CD8-positive, alpha-beta memory T cell (primary cell): Measurements from ENCODE around the gene NOP9. TPM values are rescaled to one million over a fixed set of nuclear protein-coding genes. Genes with fewer than 3 reads are reported as not detected.

Source experiments
- CTCF ChIA-PET: fragments of 350-600 bp; sonication (Branson Sonifier 250); formaldehyde crosslinking; loops from one replicate; lab custom pipeline; 2021; ENCODE audit warnings: antibody characterized with exemption; lab: Charles Lee
- POLR2A ChIA-PET: fragments of 350-600 bp; sonication (Branson Sonifier 250); formaldehyde crosslinking; loops from one replicate; lab custom pipeline; 2021; ENCODE audit warnings: antibody characterized with exemption; lab: Charles Lee
- DNase-seq, 5 donors: peaks; one replicate each; pipeline versions ENCODE4 v3.0.0 to v3.0.0-alpha.2; 2020 to 2022; ENCODE audit warnings: mixed read lengths in 1 of 5
- H3K27ac ChIP-seq: one replicate; pipeline ENCODE4 v1.7.0; 2013; ENCODE audit warnings: low read depth, mild to moderate bottlenecking, low read length, moderate library complexity
- H3K27me3 ChIP-seq: 2 replicates; pipeline ENCODE4 v1.7.0; 2013; ENCODE audit warnings: low read length, mild to moderate bottlenecking; ENCODE audit not compliant: insufficient read depth, poor library complexity, severe bottlenecking
- H3K36me3 ChIP-seq: 2 replicates; pipeline ENCODE4 v1.7.0; 2013; ENCODE audit warnings: mild to moderate bottlenecking, low read length, moderate library complexity; ENCODE audit not compliant: insufficient read depth
- H3K4me1 ChIP-seq: 2 replicates; pipeline ENCODE4 v1.7.0; 2013; ENCODE audit warnings: mild to moderate bottlenecking, low read length, moderate library complexity; ENCODE audit not compliant: insufficient read depth
- H3K4me3 ChIP-seq: 2 replicates; pipeline ENCODE4 v1.7.0; 2013; ENCODE audit warnings: mild to moderate bottlenecking, low read length
- H3K9me3 ChIP-seq: 2 replicates; pipeline ENCODE4 v1.7.0; 2013; ENCODE audit warnings: mild to moderate bottlenecking, low read length
- H3K27ac Mint-ChIP-seq, 8 donors: one replicate each; pipeline ENCODE4 v1.8.0; 2020 to 2021; ENCODE audit warnings: mixed read lengths in 8 of 8, mild to moderate bottlenecking in 6 of 8, inconsistent platforms in 3 of 8, moderate library complexity in 3 of 8
- H3K27me3 Mint-ChIP-seq, 2 donors: one replicate each; pipeline ENCODE4 v1.8.0; 2020 to 2021; ENCODE audit warnings: mixed read lengths in 2 of 2, mild to moderate bottlenecking in 1 of 2, moderate library complexity in 1 of 2
- H3K36me3 Mint-ChIP-seq, 3 donors: one replicate each; pipeline ENCODE4 v1.8.0; 2020 to 2021; ENCODE audit warnings: mixed read lengths in 3 of 3, inconsistent platforms in 1 of 3, mild to moderate bottlenecking in 1 of 3
- H3K4me1 Mint-ChIP-seq, 3 donors: one replicate each; pipeline ENCODE4 v1.8.0; 2020 to 2021; ENCODE audit warnings: mixed read lengths in 3 of 3, inconsistent platforms in 1 of 3, mild to moderate bottlenecking in 1 of 3
- H3K4me3 Mint-ChIP-seq, 7 donors: one replicate each; pipeline ENCODE4 v1.8.0; 2020 to 2021; ENCODE audit warnings: mixed read lengths in 7 of 7, mild to moderate bottlenecking in 6 of 7, moderate library complexity in 4 of 7, inconsistent platforms in 2 of 7
- H3K9me3 Mint-ChIP-seq, 5 donors: one replicate each; pipeline ENCODE4 v1.8.0; 2020 to 2022; ENCODE audit warnings: mixed read lengths in 5 of 5, mild to moderate bottlenecking in 3 of 5, moderate library complexity in 2 of 5, inconsistent platforms in 1 of 5
- polyA plus RNA-seq: library from polyadenylated mRNA; unstranded; fragments of 300-500 nt; fragmentation: Illumina TruSeq; gene quantifications from one replicate; pipeline ENCODE4 v1.2.3, GENCODE V29; 2021
- total RNA-seq, 2 experiments: library from RNA; stranded (reverse); gene quantifications; one replicate each; pipeline ENCODE4 v1.2.3, GENCODE V29; 2021

Gene NOP9
- total and polyA plus RNA-seq, 3 experiments from 2014 or later = 2.1 to 47.1 (median 44.1) TPM

DNA sequence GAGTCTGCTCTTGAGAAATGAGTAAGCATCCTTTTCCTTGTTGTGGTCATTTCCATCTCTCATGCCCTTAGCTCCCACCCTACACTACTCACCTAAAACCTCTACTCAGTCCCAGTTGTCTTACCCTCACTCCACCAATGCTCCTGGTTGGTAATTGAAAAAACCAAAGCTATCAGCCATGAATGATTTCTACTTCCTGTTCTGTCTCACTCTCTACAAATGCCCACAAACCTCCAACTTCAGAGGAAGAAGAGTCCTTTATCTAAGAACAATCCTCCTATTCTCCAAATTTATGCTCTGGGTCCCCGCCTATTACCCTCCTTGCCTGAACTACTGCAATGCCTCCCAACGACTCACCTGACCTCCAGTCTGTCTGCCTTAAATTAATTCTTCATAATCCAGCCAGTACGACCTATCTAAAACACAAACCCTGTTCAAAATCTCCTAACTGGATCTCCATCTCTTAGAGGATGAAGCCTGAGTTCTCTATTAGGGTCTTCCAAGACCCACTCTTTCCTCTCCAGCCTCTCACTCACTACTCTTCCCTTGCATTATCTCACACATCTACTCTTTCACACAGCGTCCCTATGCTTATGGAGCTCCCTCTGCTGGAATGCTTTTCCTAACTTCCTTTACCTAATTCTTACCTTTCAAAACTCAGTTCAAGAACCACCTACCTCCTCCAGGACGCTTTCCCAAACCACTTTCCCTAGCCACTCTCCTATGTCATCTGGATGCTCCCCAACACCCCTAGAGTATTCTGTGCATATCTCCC, 2.3 kb upstream of the NOP9 start:
- ChIA-PET CTCF (interaction anchor here (0.7 to 10.5 kb wide), 13 partner anchors 12 to 190 kb away, joined by 3 to 151 read pairs (median 6); partner anchors contain the start of genes ADCY4, CIDEB, LTB4R and LTB4R2), POLR2A (interaction anchor here (0.5 to 4.4 kb wide), 3 partner anchors 32 to 134 kb away, joined by 3 to 30 read pairs (median 4); partner anchors contain the start of gene TINF2)
- H3K4me1 Mint-ChIP-seq = peaks cover 41 to 57% (median 54%) of the 10 kb centered on the region in 3 donors
- Histone ChIP-seq H3K4me1 (peaks cover 47% of the 10 kb centered on the region), H3K9me3 (no peaks in the 10 kb centered on the region), H3K27me3 (no peaks in the 10 kb centered on the region), H3K36me3 (peaks cover 28% of the 10 kb centered on the region), H3K27ac (no peak overlapping the region), H3K4me3 (no peak overlapping the region)
- H3K9me3 Mint-ChIP-seq = no peaks in the 10 kb centered on the region
- H3K36me3 Mint-ChIP-seq = peaks cover 5 to 63% (median 13%) of the 10 kb centered on the region in 3 donors
- no peak for DNase-seq
- H3K27me3 Mint-ChIP-seq = no peaks in the 10 kb centered on the region
- H3K27ac Mint-ChIP-seq = peak overlapping the region in 7 of 8 donors; percentile 50 to 97 (median 86)
- peak overlapping the region in 1 of 7 donors; percentile 61 for H3K4me3 Mint-ChIP-seq

DNA sequence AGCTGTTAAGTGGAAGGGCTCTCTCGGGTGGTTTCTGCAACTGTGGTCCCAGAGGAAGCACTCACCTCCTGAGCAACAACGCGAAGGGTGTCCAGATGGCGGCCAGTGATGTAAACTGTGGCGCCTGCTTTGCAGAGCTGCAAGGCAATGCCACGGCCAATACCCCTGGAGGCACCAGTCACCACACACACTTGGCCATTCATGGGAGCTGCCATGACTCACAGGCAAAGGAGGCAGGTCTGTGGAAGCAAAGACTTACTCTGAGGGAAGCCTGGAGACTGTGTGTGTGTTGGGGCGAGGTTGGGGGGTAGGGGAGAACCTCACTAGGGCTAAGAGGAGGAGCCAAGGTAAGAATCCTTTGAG, 777 bp upstream of the NOP9 start:
- peak overlapping the region; percentile 89 to 97 (median 92) for H3K4me3 Mint-ChIP-seq
- no peaks in the 10 kb centered on the region for H3K27me3 Mint-ChIP-seq
- H3K36me3 Mint-ChIP-seq = peaks cover 10 to 70% (median 16%) of the 10 kb centered on the region in 3 donors
- peak overlapping the region in 7 of 8 donors; percentile 94 to 99 (median 96) for H3K27ac Mint-ChIP-seq
- H3K9me3 Mint-ChIP-seq = no peaks in the 10 kb centered on the region
- Histone ChIP-seq H3K4me3 (peak overlapping the region; percentile 83), H3K27me3 (no peaks in the 10 kb centered on the region), H3K36me3 (peaks cover 36% of the 10 kb centered on the region), H3K4me1 (peaks cover 47% of the 10 kb centered on the region), H3K9me3 (no peaks in the 10 kb centered on the region), H3K27ac (peak overlapping the region; percentile 79)
- ChIA-PET POLR2A (interaction anchor here (0.7 to 4.4 kb wide), 5 partner anchors 11 to 130 kb away, joined by 3 to 30 read pairs (median 13); partner anchors contain the start of genes CBLN3, KHNYN, LTB4R2 and MDP1), CTCF (interaction anchor here (1.2 to 17.7 kb wide), 10 partner anchors 8 to 284 kb away, joined by 3 to 265 read pairs (median 6); partner anchors contain the start of genes ADCY4, CIDEB, IRF9 and LTB4R)
- no peak for DNase-seq
- peaks cover 41 to 59% (median 54%) of the 10 kb centered on the region in 3 donors for H3K4me1 Mint-ChIP-seq

DNA sequence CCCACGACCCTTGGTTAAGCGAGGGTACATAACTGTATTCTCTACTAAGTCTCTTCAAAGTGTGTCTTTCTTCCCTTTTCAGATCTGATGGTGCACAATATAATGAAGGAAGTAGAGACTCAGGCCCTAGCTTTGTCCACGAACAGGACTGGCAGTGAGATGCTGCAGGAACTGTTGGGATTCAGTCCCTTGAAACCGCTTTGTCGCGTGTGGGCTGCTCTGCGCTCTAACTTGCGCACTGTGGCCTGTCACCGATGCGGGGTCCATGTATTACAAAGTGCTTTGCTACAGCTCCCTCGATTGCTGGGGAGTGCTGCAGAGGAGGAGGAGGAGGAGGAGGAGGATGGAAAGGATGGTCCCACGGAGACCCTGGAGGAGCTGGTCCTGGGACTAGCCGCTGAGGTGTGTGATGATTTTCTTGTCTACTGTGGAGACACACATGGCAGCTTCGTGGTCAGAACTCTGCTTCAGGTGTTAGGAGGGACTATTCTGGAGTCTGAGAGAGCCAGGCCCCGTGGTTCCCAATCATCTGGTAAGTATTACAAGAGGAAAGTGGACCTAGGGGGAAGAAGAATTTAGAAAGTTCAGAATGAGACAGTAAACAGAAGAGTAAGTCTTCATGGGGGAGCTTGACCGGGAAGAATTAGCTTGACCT, 803 bp downstream of the NOP9 start:
- peaks cover 47% of the 10 kb centered on the region for H3K4me1 ChIP-seq
- Mint-ChIP-seq H3K4me3 (peak overlapping the region; percentile 89 to 97 (median 92)), H3K27me3 (no peaks in the 10 kb centered on the region), H3K4me1 (peaks cover 41 to 59% (median 54%) of the 10 kb centered on the region in 3 donors), H3K9me3 (no peaks in the 10 kb centered on the region), H3K36me3 (peaks cover 10 to 71% (median 25%) of the 10 kb centered on the region in 3 donors), H3K27ac (peak overlapping the region; percentile 94 to 99 (median 96))
- H3K4me3 ChIP-seq = peak overlapping the region; percentile 83
- ChIA-PET POLR2A (interaction anchor here (0.9 to 4.4 kb wide), 9 partner anchors 10 to 186 kb away, joined by 3 to 30 read pairs (median 6); partner anchors contain the start of genes CBLN3, DCAF11, KHNYN and LTB4R), CTCF (interaction anchor here (1.1 to 17.7 kb wide), 9 partner anchors 9 to 140 kb away, joined by 3 to 265 read pairs (median 6); partner anchors contain the start of genes ADCY4, CIDEB, IRF9 and LTB4R)
- no peak for DNase-seq
- H3K27me3 ChIP-seq = no peaks in the 10 kb centered on the region
- H3K27ac ChIP-seq = peak overlapping the region; percentile 79
- H3K9me3 ChIP-seq = no peaks in the 10 kb centered on the region
- H3K36me3 ChIP-seq = peaks cover 52% of the 10 kb centered on the region

DNA sequence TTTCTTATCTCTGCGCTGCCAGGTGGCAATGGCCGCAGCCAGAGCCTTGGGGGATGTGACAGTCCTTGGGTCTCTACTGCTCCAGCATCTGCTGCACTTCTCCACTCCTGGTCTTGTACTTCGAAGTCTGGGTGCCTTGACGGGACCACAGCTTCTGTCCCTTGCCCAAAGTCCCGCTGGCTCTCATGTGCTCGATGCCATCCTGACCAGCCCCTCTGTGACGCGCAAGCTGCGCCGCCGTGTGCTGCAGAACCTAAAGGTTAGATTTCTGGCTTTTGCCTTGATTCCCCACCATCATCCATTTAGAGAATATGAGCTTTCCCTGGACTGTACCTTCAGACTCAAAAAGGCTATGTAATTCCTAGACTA, 4.4 kb downstream of the NOP9 start:
- H3K4me1 Mint-ChIP-seq = peaks cover 33 to 49% (median 43%) of the 10 kb centered on the region in 3 donors
- no peak overlapping the region for H3K4me3 ChIP-seq
- H3K36me3 ChIP-seq = peaks cover 56% of the 10 kb centered on the region
- peaks cover 5 to 82% (median 27%) of the 10 kb centered on the region in 3 donors for H3K36me3 Mint-ChIP-seq
- H3K27ac ChIP-seq = no peak overlapping the region
- POLR2A ChIA-PET = interaction anchor here (1.2 kb wide), 1 partner anchor 126 kb away, joined by 3 read pairs; the partner anchor contains the start of gene KHNYN
- peak overlapping the region in 2 of 8 donors; percentile 79 to 87 for H3K27ac Mint-ChIP-seq
- peaks cover 31% of the 10 kb centered on the region for H3K4me1 ChIP-seq
- no peaks in the 10 kb centered on the region for H3K27me3 ChIP-seq
- H3K4me3 Mint-ChIP-seq = peak overlapping the region in 1 of 7 donors; percentile 60
- H3K27me3 Mint-ChIP-seq = no peaks in the 10 kb centered on the region
- no peak for DNase-seq
- H3K9me3 Mint-ChIP-seq = no peaks in the 10 kb centered on the region
- CTCF ChIA-PET = interaction anchor here (0.5 to 17.7 kb wide), 3 partner anchors 24 to 106 kb away, joined by 3 to 265 read pairs (median 151); partner anchors contain the start of genes ADCY4 and TINF2
- H3K9me3 ChIP-seq = no peaks in the 10 kb centered on the region

DNA sequence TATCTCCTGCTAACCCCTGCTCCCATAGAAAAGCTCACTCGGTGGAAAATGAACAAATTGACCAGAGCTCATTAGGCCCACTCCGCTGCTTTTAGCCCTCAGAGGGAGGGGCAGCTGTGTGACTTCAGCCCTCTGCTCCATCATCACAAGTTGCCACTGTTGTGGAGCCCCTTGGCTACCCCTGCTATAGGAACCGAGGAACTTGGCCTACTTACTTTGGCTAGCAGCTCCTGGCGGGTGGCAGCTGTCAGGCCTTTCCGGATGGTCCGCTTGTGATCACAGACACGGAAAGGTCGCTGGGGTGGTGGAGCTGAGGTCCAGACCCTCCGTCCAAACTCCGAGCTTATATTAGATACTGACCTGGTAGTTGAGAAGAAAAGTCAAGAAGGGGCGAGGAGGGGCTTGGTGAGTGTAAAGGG, 7.5 kb downstream of the NOP9 start:
- Histone ChIP-seq H3K4me1 (peaks cover 34% of the 10 kb centered on the region), H3K4me3 (no peak overlapping the region), H3K27me3 (no peaks in the 10 kb centered on the region), H3K36me3 (peaks cover 47% of the 10 kb centered on the region), H3K27ac (no peak overlapping the region), H3K9me3 (no peaks in the 10 kb centered on the region)
- Mint-ChIP-seq H3K4me3 (peak overlapping the region in 1 of 7 donors; percentile 74), H3K27ac (peak overlapping the region in 6 of 8 donors; percentile 27 to 93 (median 82)), H3K4me1 (peaks cover 32 to 44% (median 36%) of the 10 kb centered on the region in 3 donors), H3K9me3 (no peaks in the 10 kb centered on the region), H3K27me3 (no peaks in the 10 kb centered on the region), H3K36me3 (peaks cover 5 to 62% (median 24%) of the 10 kb centered on the region in 3 donors)
- CTCF ChIA-PET = interaction anchor here (1.2 to 17.7 kb wide), 16 partner anchors 7 to 249 kb away, joined by 3 to 265 read pairs (median 11); partner anchors contain the start of genes ADCY4, CBLN3, CHMP4A and DCAF11
- DNase-seq = no peak
- POLR2A ChIA-PET = interaction anchor here (1.1 kb wide), 1 partner anchor 22 kb away, joined by 3 read pairs; no protein-coding TSS in a partner anchor

DNA sequence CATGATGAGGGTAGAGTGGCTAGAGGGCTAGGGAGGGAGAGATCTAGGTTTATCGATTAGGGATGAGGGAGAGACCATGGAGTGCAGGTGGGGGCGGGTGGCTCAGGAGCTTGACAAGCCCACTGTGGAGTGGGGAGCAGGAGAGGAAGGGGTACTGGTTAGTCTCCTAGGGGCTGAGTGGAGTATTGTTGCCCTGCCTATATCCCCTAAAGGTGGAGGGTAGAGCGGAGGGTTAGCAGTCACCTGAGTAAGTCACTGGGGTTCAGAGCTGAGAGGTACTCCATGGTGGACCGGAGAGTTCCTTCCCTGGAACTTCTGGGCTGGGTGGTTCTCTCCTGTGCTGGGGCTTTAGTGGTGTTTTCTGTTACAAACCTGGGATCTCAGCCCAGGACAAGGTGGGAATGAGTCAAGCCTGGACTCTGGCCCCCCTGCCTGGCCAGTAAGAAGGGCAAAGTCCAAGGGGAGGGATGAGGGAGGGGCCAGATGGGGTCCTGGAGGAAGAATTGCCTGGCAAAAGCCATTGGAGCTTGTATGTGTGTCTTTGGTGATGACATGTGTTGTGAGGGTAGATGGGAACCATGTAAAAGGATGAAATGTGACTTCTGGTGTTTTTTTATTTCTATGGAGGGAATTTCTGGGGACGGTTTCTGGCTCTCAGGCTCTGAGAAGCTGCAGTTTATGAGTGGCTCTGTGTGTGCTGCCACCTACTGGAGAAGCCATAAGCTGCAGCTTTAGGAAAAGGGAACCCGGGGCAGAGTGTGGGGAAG, 8.1 kb downstream of the NOP9 start, which contains the start of gene CIDEB:
CIDEB (minus strand) TSS at position 403 of the 767 bp plus-strand sequence; CDS start at position 284, 119 bp downstream.
- Histone ChIP-seq H3K27ac (no peak within 1 kb of the TSS), H3K4me1 (peaks cover 40% of the 10 kb centered on the region), H3K27me3 (no peaks in the 10 kb centered on the region), H3K36me3 (peaks cover 41% of the 10 kb centered on the region), H3K4me3 (no peak within 1 kb of the TSS), H3K9me3 (no peaks in the 10 kb centered on the region)
- peak; percentile 38 to 71 (median 45) for DNase-seq
- H3K4me3 Mint-ChIP-seq = peak within 1 kb of the TSS in 4 of 7 donors; percentile 22 to 74 (median 29)
- ChIA-PET POLR2A (interaction anchor here (1.1 to 1.4 kb wide), 4 partner anchors 22 to 122 kb away, joined by 3 to 6 read pairs (median 4); partner anchors contain the start of genes CBLN3, KHNYN, MDP1 and TINF2), CTCF (interaction anchor here (0.7 to 17.7 kb wide), 29 partner anchors 8 to 250 kb away, joined by 3 to 265 read pairs (median 4); partner anchors contain the start of genes ADCY4, CBLN3, CHMP4A and DCAF11)
- no peaks in the 10 kb centered on the region for H3K9me3 Mint-ChIP-seq
- peak within 1 kb of the TSS; percentile 6 to 96 (median 91) for H3K27ac Mint-ChIP-seq
- peaks cover 3 to 56% (median 22%) of the 10 kb centered on the region in 3 donors for H3K36me3 Mint-ChIP-seq
- H3K27me3 Mint-ChIP-seq = no peaks in the 10 kb centered on the region
- H3K4me1 Mint-ChIP-seq = peaks cover 38 to 47% (median 40%) of the 10 kb centered on the region in 3 donors
